HG02571 (cell line): ENCODE data around the gene PLAU.
A peak's percentile ranks its signal among the peaks of the same experiment; 100 is the strongest.
"Not testable (repeated sequence)": the region's sequence is repeated elsewhere in the genome, so short reads cannot be mapped to it uniquely, and the experiment has no call there.

ENCODE experiments used
- ATAC-seq: cut with Tn5 transposase; IDR thresholded peaks from one replicate; pipeline ENCODE4 v1.9.1; 2021; ENCODE audit warnings: mild to moderate bottlenecking, moderate library complexity; ENCODE audit not compliant: unreplicated experiment

The PLAU gene

DNA sequence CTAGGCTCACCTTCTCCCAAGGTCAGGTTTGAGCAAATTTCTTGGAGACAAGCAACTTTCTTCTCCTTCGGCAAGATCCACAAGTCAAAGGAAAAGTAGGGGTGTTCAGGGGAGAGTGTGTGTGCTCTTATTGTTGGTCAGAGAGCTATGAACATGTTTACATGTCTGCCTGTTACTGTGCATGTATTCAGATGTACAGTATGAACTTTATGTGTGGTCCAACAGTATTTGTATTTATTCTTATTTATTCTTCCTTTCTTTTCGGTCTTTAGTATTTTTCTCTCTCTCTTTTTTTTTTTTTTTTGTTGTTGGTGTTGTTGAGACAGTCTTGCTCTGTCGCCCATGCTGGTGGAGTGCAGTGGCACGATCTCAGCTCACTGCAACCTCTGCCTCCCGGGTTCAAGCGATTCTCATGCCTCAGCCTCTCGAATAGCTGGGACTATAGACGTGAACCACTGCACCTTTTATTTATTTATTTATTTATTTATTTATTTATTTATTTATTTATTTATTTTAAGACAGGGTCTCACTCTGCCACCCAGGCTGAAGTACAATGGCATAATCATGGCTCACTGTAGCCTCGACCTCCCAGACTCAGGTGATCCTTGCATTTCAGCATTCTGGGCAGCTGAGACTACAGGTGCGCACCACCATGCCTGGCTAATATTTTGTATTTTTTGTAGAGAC, 38.2 kb downstream of the PLAU start:
- no peak for ATAC-seq

DNA sequence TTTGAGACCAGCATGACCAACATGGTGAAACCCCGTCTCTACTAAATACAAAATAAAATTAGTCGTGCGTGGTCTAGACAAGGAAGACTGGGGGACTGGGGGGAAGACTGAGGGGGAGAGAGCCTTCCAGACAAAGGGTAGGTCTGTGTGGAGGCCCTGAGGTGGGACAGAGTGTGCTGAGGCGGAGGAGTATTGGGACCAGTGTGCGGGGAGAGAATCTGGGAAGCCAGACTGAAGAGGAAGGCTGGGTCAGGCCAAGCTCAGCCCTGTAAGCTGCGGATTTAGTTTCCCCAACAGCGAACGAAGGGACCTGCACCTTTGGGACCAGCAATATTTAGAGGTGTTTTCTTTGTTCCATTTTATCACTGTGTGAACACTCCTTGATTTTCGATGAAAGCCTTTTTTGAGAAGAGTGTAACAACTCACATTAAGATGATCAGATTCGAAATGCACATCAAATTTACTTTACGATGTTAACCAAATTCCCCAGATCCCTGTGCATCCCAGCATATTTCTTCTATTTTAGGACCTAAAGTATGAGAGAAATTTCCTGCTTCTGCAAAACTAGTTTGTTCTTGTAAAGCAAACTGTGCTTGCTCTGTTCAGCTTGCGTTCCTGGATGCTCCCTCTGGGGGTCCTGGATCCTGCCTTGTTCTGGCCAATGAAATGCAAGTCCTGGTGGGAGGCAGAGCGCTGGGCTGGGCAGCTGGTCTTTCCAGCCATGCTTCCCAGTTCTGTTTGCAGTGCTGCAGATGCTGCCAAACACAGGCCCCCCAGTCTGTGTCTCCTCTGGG, 39.4 kb downstream of the PLAU start:
- no peak for ATAC-seq

DNA sequence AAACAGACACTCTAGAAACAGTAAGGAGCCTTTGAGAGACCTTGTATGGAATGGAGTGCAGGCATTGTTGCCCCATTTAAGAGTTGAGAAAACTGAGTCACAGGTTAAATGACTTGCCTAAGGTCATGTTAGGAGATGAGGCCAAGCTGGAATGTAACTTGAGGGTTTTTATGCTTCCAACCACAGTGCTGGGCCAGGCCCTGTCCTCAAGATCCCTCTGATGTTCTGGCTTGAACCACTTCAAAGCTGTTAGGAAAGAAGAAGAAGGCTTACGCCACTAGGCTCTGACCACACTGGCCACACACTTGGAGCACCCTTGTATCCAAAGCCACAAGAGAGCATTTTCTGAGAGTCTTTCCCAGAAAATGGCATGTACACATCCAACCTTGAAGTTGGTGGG, 42.7 kb downstream of the PLAU start:
- no peak for ATAC-seq

GRCh38 chr10:73954737-73955136, 43.8 kb downstream of the PLAU start:
- no peak for ATAC-seq

DNA sequence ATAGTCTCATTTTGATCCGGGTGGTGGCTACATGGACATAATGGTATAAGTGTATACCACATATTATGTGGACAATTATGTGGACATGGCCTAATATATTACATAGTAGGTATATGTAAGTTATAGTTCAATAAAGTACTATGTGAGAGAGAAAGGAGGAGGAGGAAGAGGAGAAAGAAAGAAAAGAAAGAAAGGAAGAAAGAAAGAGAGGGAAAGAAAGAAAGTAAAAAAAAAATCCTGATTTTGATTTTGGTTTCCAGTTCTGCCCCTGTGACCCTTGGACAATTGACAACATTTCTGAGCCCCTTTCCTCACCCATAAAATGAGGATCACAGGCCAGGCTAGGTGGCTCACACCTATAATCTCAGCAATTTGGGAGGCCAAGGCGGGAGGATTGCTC, 44.8 kb downstream of the PLAU start:
- no peak for ATAC-seq

DNA sequence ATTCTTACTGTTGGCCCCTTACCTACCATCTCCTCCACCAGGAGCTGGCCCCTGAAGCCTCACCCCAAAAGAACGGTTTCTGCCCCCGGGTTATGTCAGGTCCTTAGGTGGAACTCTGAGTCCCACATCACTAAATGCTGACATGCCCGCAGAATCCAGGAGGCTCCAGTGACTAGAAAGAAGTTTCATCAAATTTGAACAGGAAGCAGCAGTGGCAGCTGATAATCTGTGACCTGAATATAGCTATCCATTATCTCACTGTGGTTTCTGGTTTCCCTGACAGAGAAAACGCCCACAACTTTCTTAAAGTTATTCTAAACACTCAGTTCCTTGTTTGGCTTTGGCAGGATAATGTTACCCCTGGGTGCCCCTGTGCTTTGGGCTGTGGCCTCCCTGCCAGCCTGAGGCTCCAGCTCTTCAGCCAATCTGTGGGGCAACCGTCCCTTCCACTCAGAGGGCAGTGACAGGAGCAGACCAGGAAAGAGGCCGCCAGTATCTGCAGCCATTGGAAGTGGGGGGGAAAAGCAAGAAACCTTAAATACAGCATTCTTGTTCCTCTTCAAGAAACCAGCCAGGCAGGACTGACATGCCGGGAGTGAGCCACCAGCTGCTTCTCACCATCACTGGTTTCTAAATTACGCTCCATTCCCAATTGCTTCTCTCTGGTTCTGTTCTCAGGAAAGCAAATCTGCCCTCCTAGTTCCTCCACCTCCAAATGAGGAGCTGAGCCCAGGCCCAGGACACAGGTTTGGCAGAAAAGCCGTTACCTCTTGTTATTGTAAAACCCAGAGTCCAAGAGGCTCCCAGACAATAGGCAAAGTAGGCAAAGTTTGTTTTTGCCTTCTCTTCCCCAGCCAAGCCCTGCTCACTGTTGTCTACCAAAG, 45.8 kb downstream of the PLAU start:
- ATAC-seq, result peak; percentile 34

GRCh38 chr10:73959484-73960243, 48.7 kb downstream of the PLAU start:
- peak; percentile 50 for ATAC-seq

DNA sequence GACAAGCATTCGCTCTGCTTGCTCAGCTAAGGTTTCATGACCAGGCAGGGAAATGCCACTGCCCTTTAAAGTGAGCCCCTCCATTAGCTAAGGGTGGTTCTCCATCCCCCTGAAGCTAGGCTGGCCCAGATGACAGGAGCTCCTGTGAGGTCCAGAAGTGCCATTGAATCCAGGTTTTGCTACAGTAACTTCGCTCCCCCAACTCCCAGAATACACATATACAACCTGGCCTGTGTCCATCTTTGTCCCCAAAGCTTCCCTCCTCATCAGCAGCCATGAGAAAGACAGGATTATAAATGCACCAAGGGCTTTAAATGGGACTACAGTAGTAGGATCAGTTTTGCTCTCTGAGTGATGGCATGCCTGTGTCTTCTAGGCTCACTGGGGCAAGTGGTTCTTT, 51.5 kb downstream of the PLAU start:
- no peak for ATAC-seq

GRCh38 chr10:73963533-73963932, 52.6 kb downstream of the PLAU start:
- ATAC-seq, result not testable (repeated sequence)

DNA sequence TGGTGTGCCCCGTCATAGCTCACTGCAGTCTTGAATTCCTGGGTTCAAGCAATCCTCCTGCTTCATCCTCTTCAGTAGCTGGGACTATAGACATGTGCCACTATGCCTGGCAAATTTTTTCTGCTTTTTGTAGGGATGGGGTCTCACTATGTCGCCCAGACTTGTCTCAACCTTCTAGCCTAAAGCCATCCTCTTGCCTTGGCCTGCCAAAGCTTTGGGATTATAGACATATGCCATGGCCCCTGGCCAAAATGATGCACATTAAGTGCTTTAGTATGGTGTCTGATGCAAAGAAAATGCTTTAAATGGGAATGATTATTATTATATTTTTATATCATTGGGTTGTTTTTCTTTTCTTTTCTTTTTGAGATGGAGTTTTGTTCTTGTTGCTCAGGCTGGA, 53.8 kb downstream of the PLAU start:
- ATAC-seq, result no peak

GRCh38 chr10:73965267-73965889, 54.4 kb downstream of the PLAU start:
- ATAC-seq, result not testable (repeated sequence)

- ATAC-seq, result no peak
Observed at GRCh38 chr10:73965890-73966768, 55.2 kb downstream of the PLAU start.

DNA sequence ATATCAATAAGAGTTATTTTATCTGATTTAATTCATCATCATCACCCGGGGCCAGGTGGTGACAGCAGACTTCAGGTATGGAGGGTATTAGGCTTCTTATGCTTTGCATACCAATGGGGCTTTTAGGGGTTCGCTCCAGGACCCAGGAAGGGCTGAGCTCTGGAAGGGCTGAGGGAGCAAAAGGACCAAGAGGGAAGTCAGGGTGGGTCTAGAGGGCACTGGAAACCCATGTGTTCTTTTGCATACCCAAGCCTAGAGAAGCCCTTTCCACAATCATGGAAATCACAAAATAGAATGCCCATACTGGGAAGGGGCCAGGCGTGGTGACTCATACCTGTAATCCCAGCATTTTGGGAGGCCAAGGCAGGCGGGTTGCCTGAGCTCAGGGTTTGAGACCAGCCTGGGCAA, 56.1 kb downstream of the PLAU start:
- ATAC-seq, result no peak
